Activated B cell treated with CpG ODN at 0.5 μM for 24 hours (primary cell): ENCODE measurements around the gene MRPL12. TPM values are rescaled to one million over a fixed set of nuclear protein-coding genes. Genes with fewer than 3 reads are reported as not detected.
A peak's percentile ranks its signal among the peaks of the same experiment; 100 is the strongest.

Source experiments
- ATAC-seq: fragments of 200-7000 bp; cut with Tn5 transposase; one replicate; pipeline ENCODE4 v1.10.0; 2021; ENCODE audit warnings: low read depth, mild to moderate bottlenecking, moderate library complexity
- CTCF ChIA-PET: fragments of 350-600 bp; sonication (Branson Sonifier 250); formaldehyde crosslinking; loops from one replicate; lab custom pipeline; 2021; ENCODE audit warnings: antibody characterized with exemption; lab: Charles Lee
- POLR2A ChIA-PET: fragments of 350-600 bp; sonication (Branson Sonifier 250); formaldehyde crosslinking; loops from one replicate; lab custom pipeline; 2021; ENCODE audit warnings: antibody characterized with exemption; lab: Charles Lee
- DNase-seq: peaks from one replicate; pipeline ENCODE4 v3.0.0; 2022
- H3K27ac Mint-ChIP-seq: one replicate; pipeline ENCODE4 v1.8.0; 2020; ENCODE audit warnings: mixed read lengths
- H3K27me3 Mint-ChIP-seq: one replicate; pipeline ENCODE4 v1.8.0; 2021; ENCODE audit warnings: mixed read lengths
- H3K36me3 Mint-ChIP-seq: one replicate; pipeline ENCODE4 v1.8.0; 2021; ENCODE audit warnings: low read depth, mixed read lengths
- H3K4me1 Mint-ChIP-seq: one replicate; pipeline ENCODE4 v1.8.0; 2021; ENCODE audit warnings: mixed read lengths
- H3K4me3 Mint-ChIP-seq: one replicate; pipeline ENCODE4 v1.8.0; 2020; ENCODE audit warnings: mild to moderate bottlenecking, mixed read lengths
- H3K9me3 Mint-ChIP-seq: one replicate; pipeline ENCODE4 v1.8.0; 2020; ENCODE audit warnings: mixed read lengths
- intact Hi-C: fragments of 100-400 bp; cut with micrococcal nuclease; formaldehyde crosslinking; loops from one replicate; pipeline ENCODE4 v1.15.1; 2024
- total RNA-seq: library from RNA; stranded (reverse); gene quantifications from 2 replicates; pipeline ENCODE4 v1.2.3, GENCODE V29; 2022
- TF ChIP-seq, protein P1 (sequence below): fragments of 200-600 bp; IDR thresholded peaks from one replicate; pipeline ENCODE4 v1.8.0; 2022; ENCODE audit warnings: antibody characterized with exemption, mild to moderate bottlenecking

Gene MRPL12
- total RNA-seq, 1 donor from 2014 or later: 68.8 TPM

- CTCF ChIA-PET: no interaction called here
These were observed 6.8 kb upstream of the MRPL12 start for GRCh38 chr17:81696218-81696941.

DNA sequence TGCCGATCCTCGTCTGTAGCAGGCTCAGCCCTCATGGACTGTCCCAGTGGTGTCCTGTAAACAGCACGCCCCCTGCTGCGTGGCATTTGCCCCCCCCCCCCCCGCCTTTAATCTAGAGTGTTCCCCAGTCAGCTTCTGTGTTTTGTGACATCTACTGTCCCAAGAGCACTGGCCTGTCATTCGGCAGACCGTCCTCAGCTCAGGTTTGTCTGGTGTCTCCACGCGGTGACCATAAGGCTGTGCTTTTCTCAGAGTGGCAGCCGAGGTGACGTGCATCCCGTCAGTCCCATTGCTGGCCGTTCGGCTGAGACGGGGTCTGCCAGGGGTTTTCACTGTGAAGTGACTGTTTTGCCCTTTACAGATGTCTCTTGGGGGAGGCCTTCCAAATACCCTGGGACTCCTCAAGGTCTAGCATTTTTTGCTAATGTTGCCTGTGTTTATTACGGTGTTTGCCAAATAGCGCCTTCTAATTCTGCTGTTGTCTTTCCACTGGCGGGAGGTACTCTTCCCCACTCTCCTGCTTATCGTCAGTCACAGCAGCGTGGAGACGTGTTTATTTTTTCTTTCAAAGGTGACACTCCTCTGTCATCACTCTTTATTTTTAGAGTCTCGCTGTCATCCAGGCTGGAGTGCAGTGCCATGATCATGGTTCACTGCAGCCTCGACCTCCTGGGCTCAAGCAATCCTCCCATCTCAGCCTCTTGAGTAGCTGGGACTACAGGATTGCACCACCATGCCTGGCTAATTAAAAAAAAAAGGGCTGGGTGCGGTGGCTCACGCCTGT lies 5.7 kb upstream of the MRPL12 start:
- POLR2A ChIA-PET: no interaction called here
- H3K36me3 Mint-ChIP-seq: peaks cover 58% of the 10 kb centered on the region
- no peak overlapping the region for H3K27ac Mint-ChIP-seq
- no peaks in the 10 kb centered on the region for H3K27me3 Mint-ChIP-seq
- H3K9me3 Mint-ChIP-seq: no peaks in the 10 kb centered on the region
- H3K4me3 Mint-ChIP-seq: no peak overlapping the region
- ATAC-seq (no peak), DNase-seq (no peak)
- TF ChIP-seq, protein P1, sequence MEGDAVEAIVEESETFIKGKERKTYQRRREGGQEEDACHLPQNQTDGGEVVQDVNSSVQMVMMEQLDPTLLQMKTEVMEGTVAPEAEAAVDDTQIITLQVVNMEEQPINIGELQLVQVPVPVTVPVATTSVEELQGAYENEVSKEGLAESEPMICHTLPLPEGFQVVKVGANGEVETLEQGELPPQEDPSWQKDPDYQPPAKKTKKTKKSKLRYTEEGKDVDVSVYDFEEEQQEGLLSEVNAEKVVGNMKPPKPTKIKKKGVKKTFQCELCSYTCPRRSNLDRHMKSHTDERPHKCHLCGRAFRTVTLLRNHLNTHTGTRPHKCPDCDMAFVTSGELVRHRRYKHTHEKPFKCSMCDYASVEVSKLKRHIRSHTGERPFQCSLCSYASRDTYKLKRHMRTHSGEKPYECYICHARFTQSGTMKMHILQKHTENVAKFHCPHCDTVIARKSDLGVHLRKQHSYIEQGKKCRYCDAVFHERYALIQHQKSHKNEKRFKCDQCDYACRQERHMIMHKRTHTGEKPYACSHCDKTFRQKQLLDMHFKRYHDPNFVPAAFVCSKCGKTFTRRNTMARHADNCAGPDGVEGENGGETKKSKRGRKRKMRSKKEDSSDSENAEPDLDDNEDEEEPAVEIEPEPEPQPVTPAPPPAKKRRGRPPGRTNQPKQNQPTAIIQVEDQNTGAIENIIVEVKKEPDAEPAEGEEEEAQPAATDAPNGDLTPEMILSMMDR: no peak
- intact Hi-C loops: no loop called here
- CTCF ChIA-PET: no interaction called here
- peaks cover 19% of the 10 kb centered on the region for H3K4me1 Mint-ChIP-seq

More at GRCh38 chr17:81696218-81696941, 6.8 kb upstream of the MRPL12 start:
- peaks cover 65% of the 10 kb centered on the region for H3K36me3 Mint-ChIP-seq
- no peak for ATAC-seq
- H3K27ac Mint-ChIP-seq: no peak overlapping the region
- peaks cover 8% of the 10 kb centered on the region for H3K4me1 Mint-ChIP-seq
- no peak for DNase-seq
- TF ChIP-seq, protein P1: no peak
- H3K27me3 Mint-ChIP-seq: no peaks in the 10 kb centered on the region
- no peaks in the 10 kb centered on the region for H3K9me3 Mint-ChIP-seq
- intact Hi-C loops: no loop called here
- POLR2A ChIA-PET: interaction anchor here (1.1 kb wide), 1 partner anchor 13 kb away, joined by 6 read pairs; the partner anchor contains the start of genes ARL16 and HGS
- H3K4me3 Mint-ChIP-seq: no peak overlapping the region

GRCh38 chr17:81700353-81701287 lies 2.5 kb upstream of the MRPL12 start:
- ChIA-PET POLR2A (no interaction called here), CTCF (interaction anchor here (1.8 kb wide), 1 partner anchor 17 kb away, joined by 3 read pairs; the partner anchor contains the start of genes ARL16 and HGS)
- H3K4me3 Mint-ChIP-seq: peak overlapping the region; percentile 89
- peaks cover 64% of the 10 kb centered on the region for H3K36me3 Mint-ChIP-seq
- no peaks in the 10 kb centered on the region for H3K9me3 Mint-ChIP-seq
- ATAC-seq (no peak), DNase-seq (no peak)
- TF ChIP-seq, protein P1: no peak
- peaks cover 36% of the 10 kb centered on the region for H3K4me1 Mint-ChIP-seq
- H3K27ac Mint-ChIP-seq: no peak overlapping the region
- intact Hi-C loops: no loop called here
- H3K27me3 Mint-ChIP-seq: no peaks in the 10 kb centered on the region

GRCh38 chr17:81701288-81702071 lies 1.7 kb upstream of the MRPL12 start:
- TF ChIP-seq, protein P1: no peak
- intact Hi-C loops: loop anchor here (2.0 kb wide), 1 partner anchor 35 kb away; the partner anchor contains the start of genes CCDC137 and OXLD1
- Mint-ChIP-seq H3K9me3 (no peaks in the 10 kb centered on the region), H3K4me1 (peaks cover 38% of the 10 kb centered on the region), H3K36me3 (peaks cover 65% of the 10 kb centered on the region), H3K27ac (peak overlapping the region; percentile 86), H3K27me3 (no peaks in the 10 kb centered on the region), H3K4me3 (peak overlapping the region; percentile 89)
- POLR2A ChIA-PET: interaction anchor here (0.8 to 3.4 kb wide), 3 partner anchors 10 to 34 kb away, joined by 3 to 39 read pairs (median 25); partner anchors contain the start of genes ARL16, CCDC137, HGS and OXLD1
- no peak for ATAC-seq
- DNase-seq: no peak
- CTCF ChIA-PET: interaction anchor here (1.6 to 1.8 kb wide), 2 partner anchors 18 to 26 kb away, joined by 3 to 4 read pairs; partner anchors contain the start of genes ARL16 and HGS
